NT2/D1 (cell line): ENCODE data around the gene CXorf38.

Source experiments
- SUZ12 ChIP-seq: IDR thresholded peaks from 2 replicates; pipeline ENCODE4 v1.6.1; 2011; ENCODE audit not compliant: insufficient read length, insufficient read depth; ENCODE audit errors: extremely low read depth
- YY1 ChIP-seq: IDR thresholded peaks from 2 replicates; pipeline ENCODE4 v1.6.1; 2011; ENCODE audit not compliant: insufficient read length, insufficient read depth
- ZNF274 ChIP-seq: IDR thresholded peaks from 2 replicates; pipeline ENCODE4 v1.6.1; 2011; ENCODE audit warnings: mild to moderate bottlenecking, low read depth, low read length

DNA sequence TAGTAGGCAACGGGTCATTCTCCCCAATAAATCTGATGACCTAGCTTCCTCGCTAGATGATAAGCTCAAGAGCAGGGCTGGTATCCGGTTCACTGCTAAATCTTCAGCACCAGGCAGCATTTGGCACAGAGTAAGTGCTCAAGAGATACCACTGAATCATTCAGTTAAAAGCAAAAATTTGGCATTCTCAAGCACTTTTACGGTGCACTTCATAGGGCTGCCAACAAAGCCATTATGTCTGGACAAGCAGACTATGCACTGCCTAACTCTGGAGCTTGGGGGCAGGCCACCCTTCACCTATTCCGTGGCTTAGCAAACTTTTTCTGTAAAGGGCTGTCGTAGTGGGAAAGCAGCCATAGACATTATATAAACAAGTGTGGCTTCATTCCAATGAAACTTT, 23.8 kb upstream of the CXorf38 start:
- TF ChIP-seq ZNF274 (no peak), SUZ12 (no peak), YY1 (no peak)
